SU-DHL-6 (cell line): ENCODE results near the gene MAML2.

Experiments used
- H2AFZ ChIP-seq: fragments of 200-600 bp; sonication (generic); 2 replicates; pipeline ENCODE4 v1.6.1; 2014; ENCODE audit warnings: low read depth, mild to moderate bottlenecking, moderate library complexity, mixed read lengths, antibody characterized with exemption, low read length; ENCODE audit not compliant: severe bottlenecking
- H3F3A ChIP-seq: fragments of 200-600 bp; shearing (Covaris generic); 2 replicates; pipeline ENCODE4 v1.6.0; 2016; ENCODE audit warnings: antibody characterized with exemption, mild to moderate bottlenecking; ENCODE audit not compliant: insufficient read depth
- H3K27ac ChIP-seq: fragments of 200-600 bp; sonication (generic); 2 replicates; pipeline ENCODE4 v1.5.1; 2016; ENCODE audit warnings: low read depth, mild to moderate bottlenecking, low read length, moderate library complexity, mixed read lengths
- H3K27me3 ChIP-seq: fragments of 200-600 bp; sonication (generic), shearing (Covaris generic); 2 replicates; pipeline ENCODE4 v1.6.0; 2014; ENCODE audit warnings: mild to moderate bottlenecking, low read length
- H3K36me3 ChIP-seq: fragments of 200-600 bp; sonication (generic); 2 replicates; pipeline ENCODE4 v1.6.1; 2014; ENCODE audit warnings: mild to moderate bottlenecking, low read length, mixed read lengths
- H3K4me2 ChIP-seq: fragments of 300-600, 200-600 bp; shearing (Covaris generic), sonication (generic); 2 replicates; pipeline ENCODE4 v1.6.0; 2014; ENCODE audit warnings: low read length, low read depth, mild to moderate bottlenecking; ENCODE audit not compliant: poor library complexity, severe bottlenecking
- H3K4me3 ChIP-seq: fragments of 200-600 bp; sonication (generic); 2 replicates; pipeline ENCODE4 v1.5.1; 2014; ENCODE audit warnings: antibody characterized with exemption, low read length, mild to moderate bottlenecking, mixed read lengths; ENCODE audit not compliant: insufficient read depth, poor library complexity, severe bottlenecking
- H3K79me2 ChIP-seq: fragments of 200-600 bp; sonication (generic); 2 replicates; pipeline ENCODE4 v1.6.1; 2014; ENCODE audit warnings: mild to moderate bottlenecking, low read length, moderate library complexity; ENCODE audit not compliant: insufficient read depth
- H3K9ac ChIP-seq: fragments of 200-600 bp; sonication (generic); 2 replicates; pipeline ENCODE4 v1.7.0; 2014; ENCODE audit warnings: mild to moderate bottlenecking, low read length
- H3K9me2 ChIP-seq: fragments of 200-600 bp; sonication (generic); replicated peaks from 2 replicates; pipeline ENCODE4 v1.6.1; 2014; ENCODE audit warnings: low read length; ENCODE audit not compliant: insufficient read depth
- H3K9me3 ChIP-seq: fragments of 200-600 bp; sonication (generic); 2 replicates; pipeline ENCODE4 v1.6.1; 2014; ENCODE audit warnings: low read length, mixed read lengths; ENCODE audit not compliant: insufficient read depth
- H4K20me1 ChIP-seq: fragments of 200-600 bp; sonication (generic); 2 replicates; pipeline ENCODE4 v1.6.1; 2014; ENCODE audit warnings: low read depth, mild to moderate bottlenecking, antibody characterized with exemption, low read length, moderate library complexity, mixed read lengths
- CTCF ChIP-seq: fragments of 200-600 bp; sonication (generic); IDR thresholded peaks from one replicate; pipeline ENCODE4 v1.5.1; 2017; ENCODE audit warnings: antibody characterized with exemption, mild to moderate bottlenecking, low read length, moderate library complexity; ENCODE audit not compliant: insufficient read depth, poor library complexity, severe bottlenecking
- EZH2phosphoT487 ChIP-seq: fragments of 200-600 bp; sonication (generic), shearing (Covaris generic); conservative IDR thresholded peaks from 2 replicates; pipeline ENCODE4 v1.6.1; 2018; ENCODE audit warnings: mild to moderate bottlenecking, antibody characterized with exemption, low read length, moderate library complexity, mixed read lengths

MAML2 gene

GRCh38 chr11:96389720-96390487 lies 46.9 kb upstream of the MAML2 start, which contains the start of the genes CCDC82 and JRKL:
Gene CCDC82, minus strand, starts transcription at chr11:96389912. Its CDS starts 5,165 bp downstream, at chr11:96384747.
Gene JRKL, plus strand, starts transcription at chr11:96390013. Its CDS starts 637 bp downstream, at chr11:96390650.
- peaks cover 11% of the 10 kb centered on the region for H3F3A ChIP-seq
- H3K79me2 ChIP-seq = peaks cover 42% of the 10 kb centered on the region
- peak within 1 kb of the TSS; percentile 70 for H2AFZ ChIP-seq
- peak within 1 kb of the TSS; percentile 63 for H3K9ac ChIP-seq
- no peaks in the 10 kb centered on the region for H3K27me3 ChIP-seq
- TF ChIP-seq EZH2phosphoT487 = no peak
- no peak for TF ChIP-seq CTCF
- H3K9me3 ChIP-seq = no peaks in the 10 kb centered on the region
- H3K4me3 ChIP-seq = peak within 1 kb of the TSS; percentile 78
- no peaks in the 10 kb centered on the region for H3K9me2 ChIP-seq
- no peaks in the 10 kb centered on the region; the same call in 1 of the 2 replicates for H3K36me3 ChIP-seq
- H3K4me2 ChIP-seq = peak within 1 kb of the TSS; percentile 86
- no peaks in the 10 kb centered on the region for H4K20me1 ChIP-seq
- peak within 1 kb of the TSS; percentile 38 for H3K27ac ChIP-seq

- Histone ChIP-seq H3K27ac (peak overlapping the region; percentile 38), H4K20me1 (no peaks in the 10 kb centered on the region), H3K9me2 (no peaks in the 10 kb centered on the region), H3K4me3 (peak overlapping the region; percentile 78), H3K36me3 (peaks cover under 1% of the 10 kb centered on the region; the same call in 1 of the 2 replicates), H3K9ac (peak overlapping the region; percentile 63), H3K4me2 (peak overlapping the region; percentile 86), H3K9me3 (no peaks in the 10 kb centered on the region), H3K79me2 (peaks cover 42% of the 10 kb centered on the region), H3F3A (peaks cover 11% of the 10 kb centered on the region), H2AFZ (peak overlapping the region; percentile 46), H3K27me3 (no peaks in the 10 kb centered on the region)
- TF ChIP-seq CTCF = no peak
- no peak for TF ChIP-seq EZH2phosphoT487
Observed at GRCh38 chr11:96388891-96389719, 46.1 kb upstream of the MAML2 start.

- no peaks in the 10 kb centered on the region for H3K9me3 ChIP-seq
- H3K4me3 ChIP-seq = no peak overlapping the region
- peaks cover 34% of the 10 kb centered on the region for H3K79me2 ChIP-seq
- H2AFZ ChIP-seq = no peak overlapping the region
- H3K27ac ChIP-seq = no peak overlapping the region
- no peaks in the 10 kb centered on the region for H4K20me1 ChIP-seq
- H3K4me2 ChIP-seq = no peak overlapping the region
- H3F3A ChIP-seq = no peaks in the 10 kb centered on the region
- H3K36me3 ChIP-seq = peaks cover 26% of the 10 kb centered on the region
- no peaks in the 10 kb centered on the region for H3K9me2 ChIP-seq
- TF ChIP-seq EZH2phosphoT487 (no peak), CTCF (no peak)
- H3K9ac ChIP-seq = no peak overlapping the region
- H3K27me3 ChIP-seq = no peaks in the 10 kb centered on the region
Observed at GRCh38 chr11:96385187-96385586, 42.2 kb upstream of the MAML2 start.
